ENCODE data around the gene FEM1A. TPM values are rescaled to one million over a fixed set of nuclear protein-coding genes. Genes with fewer than 3 reads are reported as not detected.

The FEM1A gene
- total and polyA plus RNA-seq, 2 of the 13 experiments (the other 11 are each of a cell fraction or from before 2014, with no cell fraction given) = 3.2 to 10.8 TPM

DNA sequence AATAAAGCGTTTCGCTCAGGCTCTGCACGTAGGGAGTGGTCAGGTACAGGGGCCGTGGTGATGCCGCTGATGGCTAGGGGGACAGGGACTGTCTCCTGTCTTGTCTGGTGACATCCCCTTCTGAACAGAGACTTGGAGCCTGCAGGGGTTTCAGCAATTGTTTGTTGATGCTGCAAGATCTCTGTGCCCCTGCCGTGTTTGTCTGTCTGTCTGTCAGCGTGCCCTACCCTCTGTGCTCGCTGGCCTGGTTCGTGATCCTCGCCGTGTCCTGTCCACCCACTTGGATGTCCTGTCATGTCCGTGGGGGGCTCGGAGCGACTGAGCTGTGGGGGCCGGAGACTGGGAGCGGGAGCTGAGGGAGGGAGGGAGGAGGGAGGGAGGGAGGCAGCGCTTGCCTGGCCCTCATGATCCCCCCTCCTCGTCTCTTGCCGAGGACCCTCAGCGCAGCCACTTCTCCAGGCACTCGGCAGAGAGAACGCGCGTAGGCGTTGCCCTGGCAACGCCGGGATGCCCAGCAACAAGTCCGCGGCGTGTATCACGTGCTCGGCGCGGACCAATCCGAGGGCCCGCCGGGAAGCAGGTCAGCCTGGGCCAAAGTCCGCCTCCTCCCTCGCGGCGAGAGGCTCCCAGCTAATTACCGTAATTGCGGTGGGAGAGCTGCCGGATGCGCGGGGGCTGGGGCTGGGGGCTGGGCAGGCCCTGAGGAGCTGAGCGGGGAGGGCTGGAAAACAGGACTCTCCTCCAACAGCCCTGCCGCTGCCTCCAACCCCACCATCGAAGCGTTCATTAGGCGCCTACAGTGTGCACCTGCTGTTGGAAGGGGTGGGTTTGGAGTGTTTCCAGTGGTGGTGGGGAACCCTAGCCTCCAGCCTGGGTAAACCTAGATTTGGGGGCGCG is 31.9 kb upstream of the FEM1A start (continued):
- TF ChIP-seq EED (CRISPR knock-in tag; IDR thresholded peaks at IDR 0.05) = no peak
- TF ChIP-seq USF2 (IDR thresholded peaks at IDR 0.05; ENCODE audit: low read depth, low read length) = peak; percentile 92
- peak; percentile 93; the same call in 1 of the 2 replicates for TF ChIP-seq USF2 (CRISPR knock-in tag; IDR thresholded peaks at IDR 0.05; ENCODE audit: borderline replicate concordance)
- TF ChIP-seq HOXA5 (CRISPR knock-in tag; IDR thresholded peaks at IDR 0.05) = 0 out of 2 replicates have a peak, but pooled peaks have one; percentile 36
- peak; percentile 47; the same call in 1 of the 2 replicates for TF ChIP-seq ZNF264 (CRISPR knock-in tag; IDR thresholded peaks at IDR 0.05)
- TF ChIP-seq, protein P1, sequence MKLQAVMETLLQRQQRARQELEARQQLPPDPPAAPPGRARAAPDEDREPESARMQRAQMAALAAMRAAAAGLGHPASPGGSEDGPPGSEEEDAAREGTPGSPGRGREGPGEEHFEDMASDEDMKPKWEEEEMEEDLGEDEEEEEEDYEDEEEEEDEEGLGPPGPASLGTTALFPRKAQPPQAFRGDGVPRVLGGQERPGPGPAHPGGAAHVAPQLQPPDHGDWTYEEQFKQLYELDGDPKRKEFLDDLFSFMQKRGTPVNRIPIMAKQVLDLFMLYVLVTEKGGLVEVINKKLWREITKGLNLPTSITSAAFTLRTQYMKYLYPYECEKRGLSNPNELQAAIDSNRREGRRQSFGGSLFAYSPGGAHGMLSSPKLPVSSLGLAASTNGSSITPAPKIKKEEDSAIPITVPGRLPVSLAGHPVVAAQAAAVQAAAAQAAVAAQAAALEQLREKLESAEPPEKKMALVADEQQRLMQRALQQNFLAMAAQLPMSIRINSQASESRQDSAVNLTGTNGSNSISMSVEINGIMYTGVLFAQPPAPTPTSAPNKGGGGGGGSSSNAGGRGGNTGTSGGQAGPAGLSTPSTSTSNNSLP (IDR thresholded peaks at IDR 0.05; ENCODE audit: low read depth, low read length) = no peak
- TF ChIP-seq ZNF354B (CRISPR knock-in tag; IDR thresholded peaks at IDR 0.05) = no peak
- no peak for TF ChIP-seq ZNF383 (CRISPR knock-in tag; IDR thresholded peaks at IDR 0.05; ENCODE audit: borderline replicate concordance)
- TF ChIP-seq, protein P2, sequence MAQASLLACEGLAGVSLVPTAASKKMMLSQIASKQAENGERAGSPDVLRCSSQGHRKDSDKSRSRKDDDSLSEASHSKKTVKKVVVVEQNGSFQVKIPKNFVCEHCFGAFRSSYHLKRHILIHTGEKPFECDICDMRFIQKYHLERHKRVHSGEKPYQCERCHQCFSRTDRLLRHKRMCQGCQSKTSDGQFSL (CRISPR knock-in tag; IDR thresholded peaks at IDR 0.05) = no peak
- peak; percentile 98 for TF ChIP-seq MIXL1 (CRISPR knock-in tag; IDR thresholded peaks at IDR 0.05)
- no peak for TF ChIP-seq YEATS4 (CRISPR knock-in tag; IDR thresholded peaks at IDR 0.05; ENCODE audit: borderline replicate concordance)
- no peak for TF ChIP-seq PHF8 (CRISPR knock-in tag; IDR thresholded peaks at IDR 0.05)
- TF ChIP-seq MEIS1 (CRISPR knock-in tag; IDR thresholded peaks at IDR 0.05; ENCODE audit: borderline replicate concordance) = 0 out of 2 replicates have a peak, but pooled peaks have one; percentile 46
- TF ChIP-seq ZNF335 (CRISPR knock-in tag; IDR thresholded peaks at IDR 0.05) = no peak
- no peak for TF ChIP-seq ZNF224 (CRISPR knock-in tag; IDR thresholded peaks at IDR 0.05)
- TF ChIP-seq STAG1 (CRISPR knock-in tag; IDR thresholded peaks at IDR 0.05) = no peak
- peak; percentile 61 for TF ChIP-seq ASH2L (IDR thresholded peaks at IDR 0.05; ENCODE audit: insufficient read length, low read depth, low read length)
- no peak for TF ChIP-seq ZNF292 (CRISPR knock-in tag; IDR thresholded peaks at IDR 0.05; ENCODE audit: borderline replicate concordance, low read depth)
- TF ChIP-seq ATF7 (IDR thresholded peaks at IDR 0.05) = no peak
- TF ChIP-seq ATF7 (CRISPR knock-in tag; IDR thresholded peaks at IDR 0.05) = 0 out of 2 replicates have a peak, but pooled peaks have one; percentile 48
- no peak for TF ChIP-seq ZSCAN22 (CRISPR knock-in tag; IDR thresholded peaks at IDR 0.05)
- no peak for TF ChIP-seq ZNF430 (CRISPR knock-in tag; IDR thresholded peaks at IDR 0.05)
- no peak for TF ChIP-seq MAFG (CRISPR knock-in tag; IDR thresholded peaks at IDR 0.05)
- no peak for TF ChIP-seq ZNF510 (CRISPR knock-in tag; IDR thresholded peaks at IDR 0.05; ENCODE audit: low read depth)
- no peak for TF ChIP-seq PREB (CRISPR knock-in tag; IDR thresholded peaks at IDR 0.05)
